Ishikawa (cell line): ENCODE data around the gene BACH2.

ENCODE experiments used
- EP300 ChIP-seq: IDR thresholded peaks from 2 replicates; pipeline ENCODE4 v1.6.1; 2012; ENCODE audit warnings: borderline replicate concordance
- REST ChIP-seq: IDR thresholded peaks from 2 replicates; pipeline ENCODE4 v1.6.1; 2012; ENCODE audit warnings: low read depth, mild to moderate bottlenecking
- TAF1 ChIP-seq: IDR thresholded peaks from 2 replicates; pipeline ENCODE4 v1.6.1; 2012; ENCODE audit warnings: low read depth, mild to moderate bottlenecking
- ZBTB7A ChIP-seq: IDR thresholded peaks from 2 replicates; pipeline ENCODE4 v1.6.1; 2012; ENCODE audit warnings: low read depth

DNA sequence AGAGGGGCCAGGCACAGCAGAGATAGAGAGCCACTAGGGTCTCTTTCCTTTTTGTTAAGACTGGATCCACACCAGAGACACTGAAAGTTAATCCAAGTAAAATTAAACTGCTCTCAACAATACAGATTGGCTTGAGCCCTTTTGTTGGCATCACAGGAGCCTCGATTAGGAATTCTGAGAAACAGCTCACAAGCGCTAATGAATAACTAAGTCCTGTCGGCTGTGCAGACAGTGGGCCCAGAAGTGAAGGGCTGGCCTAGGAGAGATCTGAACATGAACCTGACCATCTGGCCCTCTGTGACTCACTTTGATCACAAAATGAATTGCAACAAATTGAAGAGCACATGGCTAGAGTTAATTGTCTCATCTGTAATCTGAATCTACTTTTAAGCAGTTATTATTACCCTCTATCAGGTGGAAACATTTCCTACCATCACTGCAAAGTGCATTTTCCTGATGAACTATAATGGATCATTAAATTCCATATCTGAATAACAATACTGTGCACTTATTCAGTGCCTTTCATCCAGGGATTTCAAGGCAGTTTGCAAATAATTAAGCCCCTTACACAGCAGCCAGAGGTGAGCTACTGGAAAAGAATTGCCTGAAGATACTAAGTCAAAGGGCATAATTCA, 3.2 kb downstream of the BACH2 start:
- no peak for TF ChIP-seq ZBTB7A
- no peak for TF ChIP-seq TAF1
- no peak for TF ChIP-seq EP300
- no peak for TF ChIP-seq REST
